Stimulated activated naive B cell treated with anti-CD40 and anti-IgM and Interleukin-4, amounts not matched to agents 10 μg/mL and 1 μg/mL and 100 μg/mL, for 72 hours (primary cell): ENCODE data around the gene ICA1.
A peak's percentile ranks its signal among the peaks of the same experiment; 100 is the strongest.

Experiments
- ATAC-seq, 2 donors: fragments of 150-1000 bp; cut with Tn5 transposase; replicated peaks; 2 replicates each; pipeline ENCODE4 v1.10.0; 2021; ENCODE audit warnings: moderate library complexity in 1 of 2
- DNase-seq: peaks from one replicate; pipeline ENCODE4 v3.0.0; 2021
- H3K27ac Mint-ChIP-seq: one replicate; pipeline ENCODE4 v1.8.0; 2022; ENCODE audit warnings: mild to moderate bottlenecking, mixed read lengths
- H3K27me3 Mint-ChIP-seq, 2 donors: one replicate each; pipeline ENCODE4 v1.8.0; 2022; ENCODE audit warnings: mixed read lengths in 2 of 2
- H3K36me3 Mint-ChIP-seq, 2 donors: one replicate each; pipeline ENCODE4 v1.8.0; 2022; ENCODE audit warnings: mixed read lengths in 2 of 2, mild to moderate bottlenecking in 1 of 2
- H3K4me1 Mint-ChIP-seq, 2 donors: one replicate each; pipeline ENCODE4 v1.8.0; 2022; ENCODE audit warnings: mixed read lengths in 2 of 2, mild to moderate bottlenecking in 1 of 2
- H3K4me3 Mint-ChIP-seq, 2 donors: one replicate each; pipeline ENCODE4 v1.8.0; 2022; ENCODE audit warnings: mild to moderate bottlenecking in 2 of 2, mixed read lengths in 2 of 2, moderate library complexity in 1 of 2
- H3K9me3 Mint-ChIP-seq, 2 donors: one replicate each; pipeline ENCODE4 v1.8.0; 2022; ENCODE audit warnings: mixed read lengths in 2 of 2, mild to moderate bottlenecking in 1 of 2

ICA1 gene

GRCh38 chr7:8206956-8207355, 55.0 kb downstream of the ICA1 start:
- Mint-ChIP-seq H3K9me3 (no peaks in the 10 kb centered on the region), H3K4me1 (no peaks in the 10 kb centered on the region), H3K4me3 (no peak overlapping the region), H3K27ac (no peak overlapping the region), H3K36me3 (no peaks in the 10 kb centered on the region), H3K27me3 (peaks cover 0 to 4% of the 10 kb centered on the region in 2 donors)
- ATAC-seq (no peak), DNase-seq (no peak)

GRCh38 chr7:8205537-8205936, 56.4 kb downstream of the ICA1 start:
- H3K27me3 Mint-ChIP-seq, result peaks cover 0 to 4% of the 10 kb centered on the region in 2 donors
- no peak overlapping the region for H3K27ac Mint-ChIP-seq
- H3K9me3 Mint-ChIP-seq, result no peaks in the 10 kb centered on the region
- H3K36me3 Mint-ChIP-seq, result no peaks in the 10 kb centered on the region
- no peak for DNase-seq
- ATAC-seq, result no peak
- H3K4me3 Mint-ChIP-seq, result no peak overlapping the region
- peaks cover under 1 to 1% of the 10 kb centered on the region in 2 donors for H3K4me1 Mint-ChIP-seq

DNA sequence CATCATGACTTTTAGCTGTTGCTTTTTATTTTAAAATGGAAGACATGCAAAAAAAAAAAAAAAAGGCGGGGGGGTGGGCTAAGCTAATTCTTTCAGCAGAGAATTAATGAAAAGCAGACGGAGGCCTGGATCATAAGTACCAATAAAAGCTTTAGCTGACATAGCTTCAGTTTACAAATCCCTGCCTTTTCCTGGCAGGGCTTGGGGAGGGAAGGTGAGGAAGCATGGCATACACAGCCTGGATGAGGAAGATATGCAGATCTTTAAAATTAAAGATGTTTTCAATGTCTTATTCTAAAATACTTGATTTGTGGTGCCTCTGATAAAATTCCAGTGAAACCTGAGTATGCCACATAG, 57.0 kb downstream of the ICA1 start:
- H3K9me3 Mint-ChIP-seq, result no peaks in the 10 kb centered on the region
- no peak overlapping the region for H3K4me3 Mint-ChIP-seq
- peaks cover 1 to 5% of the 10 kb centered on the region in 2 donors for H3K4me1 Mint-ChIP-seq
- H3K27ac Mint-ChIP-seq, result no peak overlapping the region
- H3K36me3 Mint-ChIP-seq, result no peaks in the 10 kb centered on the region
- H3K27me3 Mint-ChIP-seq, result peaks cover 0 to 4% of the 10 kb centered on the region in 2 donors
- DNase-seq (no peak), ATAC-seq (no peak)

DNA sequence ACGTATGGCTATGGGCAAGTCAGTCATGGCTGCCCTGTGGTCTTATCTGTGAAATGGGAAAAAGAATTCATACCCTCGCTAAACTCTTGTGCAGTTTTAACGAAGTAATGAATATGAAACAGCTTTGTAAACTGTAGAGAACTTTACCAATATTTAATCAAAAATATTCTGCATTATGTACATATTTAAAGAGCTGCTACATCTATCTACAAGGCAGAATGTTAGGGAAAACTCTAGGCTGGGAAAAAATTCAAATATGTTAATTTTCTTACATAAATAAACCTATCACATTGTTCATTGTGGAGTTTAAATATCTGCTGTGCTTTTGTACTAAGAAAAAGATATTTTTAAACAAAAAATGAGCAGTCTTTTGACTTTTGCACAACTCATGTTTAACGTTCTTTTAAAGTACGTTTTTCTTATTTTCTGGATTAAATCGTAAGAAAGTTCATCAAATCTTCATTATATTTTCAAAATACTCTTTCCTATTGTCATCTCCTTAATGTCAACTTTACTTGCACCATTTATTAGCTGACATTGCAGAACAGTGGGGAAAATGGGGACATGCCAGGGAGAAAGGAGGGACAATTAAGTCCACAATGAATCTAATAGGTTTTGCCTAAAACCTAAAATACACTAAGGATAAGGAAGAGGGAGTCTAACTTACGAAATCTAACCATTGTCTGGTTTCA, 57.5 kb downstream of the ICA1 start:
- peaks cover 0 to 4% of the 10 kb centered on the region in 2 donors for H3K27me3 Mint-ChIP-seq
- H3K36me3 Mint-ChIP-seq, result no peaks in the 10 kb centered on the region
- no peak overlapping the region for H3K27ac Mint-ChIP-seq
- DNase-seq (no peak), ATAC-seq (no peak)
- H3K4me1 Mint-ChIP-seq, result peaks cover 3 to 5% of the 10 kb centered on the region in 2 donors
- H3K9me3 Mint-ChIP-seq, result no peaks in the 10 kb centered on the region
- no peak overlapping the region for H3K4me3 Mint-ChIP-seq

DNA sequence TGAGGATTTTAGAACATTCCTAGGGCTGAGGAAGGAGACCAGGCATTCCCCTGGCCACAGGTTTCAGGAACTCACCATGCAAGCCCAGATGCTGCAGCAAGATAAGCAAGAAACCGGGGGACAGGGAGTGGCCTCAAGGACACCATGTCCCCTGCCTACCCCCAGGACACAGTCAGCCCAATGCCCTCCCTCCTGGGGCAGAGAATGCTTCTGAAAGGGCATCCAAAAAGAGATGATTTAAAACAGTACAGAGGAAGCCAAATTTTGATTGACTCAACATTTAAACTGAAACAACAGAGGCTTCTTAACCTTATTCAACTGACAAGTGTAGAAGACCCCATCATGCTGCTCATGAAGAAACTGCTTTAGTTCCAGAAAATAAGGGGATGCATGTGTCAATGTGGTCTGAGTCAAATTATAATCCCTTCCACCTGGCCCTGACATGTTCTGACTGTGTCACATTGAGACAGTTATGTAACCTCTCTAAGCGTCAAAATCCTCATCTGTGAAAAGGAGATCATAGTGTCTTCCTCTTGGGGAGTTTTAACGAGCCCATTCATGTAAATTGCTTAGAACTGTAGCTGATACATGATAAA, 60.0 kb downstream of the ICA1 start:
- H3K4me3 Mint-ChIP-seq, result no peak overlapping the region
- H3K27ac Mint-ChIP-seq, result no peak overlapping the region
- peaks cover 3 to 5% of the 10 kb centered on the region in 2 donors for H3K4me1 Mint-ChIP-seq
- DNase-seq (no peak), ATAC-seq (no peak)
- H3K27me3 Mint-ChIP-seq, result peaks cover 0 to 4% of the 10 kb centered on the region in 2 donors
- no peaks in the 10 kb centered on the region for H3K9me3 Mint-ChIP-seq
- H3K36me3 Mint-ChIP-seq, result no peaks in the 10 kb centered on the region

DNA sequence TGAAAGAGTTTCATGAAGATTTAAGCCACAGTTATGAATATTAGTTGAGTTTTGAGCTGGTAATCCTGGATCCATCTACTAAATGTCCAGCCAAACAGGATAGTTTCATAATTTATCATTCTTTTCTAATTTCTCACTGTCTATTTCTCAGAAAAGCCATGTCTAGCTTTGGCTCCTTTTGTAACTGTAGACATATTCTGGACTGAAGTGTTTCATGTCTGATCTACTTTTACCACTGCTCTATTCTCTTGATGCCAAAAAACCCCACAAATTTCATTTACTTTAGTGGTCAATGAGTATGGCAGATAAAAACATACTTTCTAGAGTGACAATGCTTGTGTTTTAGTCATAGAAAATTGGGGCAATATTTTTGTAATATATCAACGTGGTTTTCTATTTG, 61.2 kb downstream of the ICA1 start:
- no peaks in the 10 kb centered on the region for H3K9me3 Mint-ChIP-seq
- no peak for ATAC-seq
- H3K27me3 Mint-ChIP-seq, result peaks cover 0 to 4% of the 10 kb centered on the region in 2 donors
- H3K36me3 Mint-ChIP-seq, result no peaks in the 10 kb centered on the region
- peaks cover 3 to 5% of the 10 kb centered on the region in 2 donors for H3K4me1 Mint-ChIP-seq
- DNase-seq, result no peak
- H3K27ac Mint-ChIP-seq, result no peak overlapping the region
- no peak overlapping the region for H3K4me3 Mint-ChIP-seq

DNA sequence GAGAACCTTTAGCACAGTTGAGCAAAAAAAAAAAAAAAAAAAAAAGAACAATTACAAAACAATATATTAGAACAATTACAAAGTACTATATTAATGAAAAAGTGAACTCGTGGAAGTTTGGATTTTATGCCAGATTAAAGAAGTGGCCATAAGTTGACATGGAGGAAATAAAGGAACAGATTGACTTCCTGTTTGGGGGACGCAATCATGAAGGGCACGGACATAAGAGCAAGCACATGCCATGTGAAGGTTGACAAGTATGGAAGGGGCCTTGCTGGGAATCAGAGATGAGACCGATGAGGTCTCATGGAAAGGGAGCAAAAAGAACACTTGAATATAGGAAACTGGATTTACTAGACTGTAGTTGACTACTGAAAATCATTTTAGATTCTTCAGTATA, 61.7 kb downstream of the ICA1 start:
- Mint-ChIP-seq H3K4me1 (peaks cover 3 to 5% of the 10 kb centered on the region in 2 donors), H3K27ac (no peak overlapping the region)

GRCh38 chr7:8197994-8198698, 63.8 kb downstream of the ICA1 start:
- H3K36me3 Mint-ChIP-seq, result no peaks in the 10 kb centered on the region
- H3K27me3 Mint-ChIP-seq, result peaks cover 0 to 3% of the 10 kb centered on the region in 2 donors
- H3K4me1 Mint-ChIP-seq, result peaks cover 3 to 5% of the 10 kb centered on the region in 2 donors
- DNase-seq (no peak), ATAC-seq (no peak)
- H3K4me3 Mint-ChIP-seq, result no peak overlapping the region
- H3K9me3 Mint-ChIP-seq, result no peaks in the 10 kb centered on the region
- H3K27ac Mint-ChIP-seq, result no peak overlapping the region

More for the DNA sequence above, 61.7 kb downstream of the ICA1 start:
- Mint-ChIP-seq H3K27me3 (peaks cover 0 to 4% of the 10 kb centered on the region in 2 donors), H3K9me3 (no peaks in the 10 kb centered on the region), H3K4me3 (no peak overlapping the region), H3K36me3 (no peaks in the 10 kb centered on the region)
- ATAC-seq (no peak), DNase-seq (no peak)

DNA sequence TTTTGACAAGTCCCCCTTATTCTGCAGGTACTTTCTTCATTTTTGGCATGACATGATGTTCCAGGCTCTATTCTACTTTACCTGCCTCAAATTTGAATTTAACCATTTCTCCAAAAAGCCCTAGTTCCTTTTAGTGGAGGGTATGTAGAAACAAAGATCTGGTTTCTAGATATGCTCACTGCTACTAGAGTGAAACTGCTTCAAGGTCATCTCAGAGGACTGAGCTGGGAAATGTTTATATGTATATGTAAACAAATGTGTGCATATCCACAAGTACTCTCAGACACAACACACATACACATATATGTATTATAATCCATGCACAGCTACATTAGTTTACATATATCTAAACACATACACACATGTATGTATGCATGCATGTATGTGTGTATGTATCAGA, 69.1 kb downstream of the ICA1 start:
- Mint-ChIP-seq H3K4me3 (no peak overlapping the region), H3K27me3 (peaks cover 0 to 4% of the 10 kb centered on the region in 2 donors), H3K27ac (no peak overlapping the region)

DNA sequence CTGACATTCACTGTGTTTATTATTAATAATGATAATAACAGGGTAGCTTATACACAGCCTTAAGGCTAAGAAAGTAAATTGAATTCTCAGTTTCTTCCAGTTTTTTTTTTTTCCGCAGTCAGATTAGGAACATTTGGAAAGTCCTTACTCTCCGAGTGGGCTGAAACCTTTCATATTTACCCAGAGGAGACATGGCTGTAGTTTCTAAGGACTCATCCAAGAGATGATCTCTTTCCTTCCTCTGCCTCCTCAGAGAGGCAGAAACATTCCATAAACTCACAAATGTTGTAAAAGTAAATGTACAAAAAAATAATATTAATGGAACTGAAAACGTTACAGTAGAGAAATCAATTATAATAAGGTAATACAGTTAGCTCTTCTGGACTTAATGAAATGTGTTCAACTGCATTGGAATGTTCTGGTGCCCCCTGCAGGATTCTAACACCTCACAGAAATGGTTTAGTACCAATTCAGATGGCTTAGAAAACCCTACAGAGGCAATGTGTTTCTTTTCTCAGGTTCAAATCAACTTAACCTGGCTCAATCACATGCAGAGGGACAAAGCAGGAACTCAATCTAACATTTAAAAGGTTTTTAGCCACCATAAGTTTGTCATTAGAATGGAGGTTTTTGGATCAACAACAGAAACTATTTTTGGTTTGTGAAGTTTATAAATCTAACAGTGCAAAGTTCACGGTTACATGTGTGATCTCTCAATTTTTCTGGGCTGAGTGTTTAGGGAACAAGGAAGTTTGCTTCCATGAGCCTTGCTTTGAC, 71.7 kb downstream of the ICA1 start:
- Mint-ChIP-seq H3K36me3 (no peaks in the 10 kb centered on the region), H3K9me3 (peaks cover 2 to 4% of the 10 kb centered on the region in 2 donors), H3K4me3 (no peak overlapping the region), H3K27me3 (peaks cover 0 to 4% of the 10 kb centered on the region in 2 donors), H3K27ac (no peak overlapping the region), H3K4me1 (peaks cover 11 to 15% of the 10 kb centered on the region in 2 donors)
- DNase-seq (peak; percentile 27), ATAC-seq (peak; percentile 67 to 73)

More for the DNA sequence above, 69.1 kb downstream of the ICA1 start:
- no peak for DNase-seq
- no peak for ATAC-seq
- Mint-ChIP-seq H3K9me3 (no peaks in the 10 kb centered on the region), H3K4me1 (no peaks in the 10 kb centered on the region), H3K36me3 (no peaks in the 10 kb centered on the region)

GRCh38 chr7:8189625-8190024, 72.3 kb downstream of the ICA1 start:
- Mint-ChIP-seq H3K4me3 (no peak overlapping the region), H3K4me1 (peaks cover 13 to 17% of the 10 kb centered on the region in 2 donors), H3K27me3 (peaks cover 0 to 4% of the 10 kb centered on the region in 2 donors), H3K27ac (no peak overlapping the region), H3K36me3 (no peaks in the 10 kb centered on the region), H3K9me3 (peaks cover 2 to 4% of the 10 kb centered on the region in 2 donors)
- no peak for DNase-seq
- ATAC-seq, result no peak

DNA sequence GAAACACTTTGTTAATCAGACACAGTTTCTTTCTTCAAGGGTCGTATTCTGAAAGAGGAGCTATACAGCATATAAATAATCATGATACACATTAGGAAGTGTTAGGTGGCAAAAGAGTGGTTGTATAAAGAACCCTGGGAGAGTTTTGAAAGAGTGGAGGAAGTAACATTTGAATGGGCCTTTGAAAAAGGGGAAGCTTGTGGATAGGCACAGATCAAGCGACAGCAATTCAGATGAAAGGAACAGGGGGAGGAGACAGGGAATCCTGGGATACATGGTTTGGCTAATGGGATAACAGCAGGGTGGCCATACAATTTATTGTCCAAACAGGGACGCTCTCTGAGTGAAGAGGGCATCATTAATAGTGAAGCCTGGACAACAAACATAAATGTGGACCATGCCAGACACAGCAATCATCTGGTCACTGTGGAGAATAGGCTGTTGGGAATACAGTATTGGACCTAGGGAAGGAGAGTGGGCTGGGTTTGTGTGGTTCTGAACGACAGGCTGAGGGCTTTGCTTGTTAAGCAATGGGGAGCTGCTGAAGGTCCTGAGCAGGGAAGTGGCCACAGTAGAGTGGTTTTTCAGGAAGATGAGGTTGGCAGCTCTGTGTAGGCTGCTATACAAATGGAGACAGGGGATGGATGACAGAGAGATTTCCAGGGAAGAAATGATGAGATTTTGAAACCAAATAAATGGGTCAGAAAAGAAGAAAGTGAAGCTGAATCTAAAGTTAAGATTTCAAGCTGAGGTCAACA, 75.9 kb downstream of the ICA1 start:
- no peak overlapping the region for H3K4me3 Mint-ChIP-seq
- no peaks in the 10 kb centered on the region for H3K27me3 Mint-ChIP-seq
- peak in 1 of 2 donors; percentile 52 for ATAC-seq
- H3K27ac Mint-ChIP-seq, result no peak overlapping the region
- H3K4me1 Mint-ChIP-seq, result peaks cover 17 to 23% of the 10 kb centered on the region in 2 donors
- peaks cover 2 to 4% of the 10 kb centered on the region in 2 donors for H3K9me3 Mint-ChIP-seq
- no peaks in the 10 kb centered on the region for H3K36me3 Mint-ChIP-seq
- no peak for DNase-seq

- Mint-ChIP-seq H3K4me3 (no peak overlapping the region), H3K27me3 (no peaks in the 10 kb centered on the region), H3K9me3 (peaks cover 2 to 4% of the 10 kb centered on the region in 2 donors), H3K27ac (no peak overlapping the region), H3K36me3 (no peaks in the 10 kb centered on the region), H3K4me1 (peaks cover 21 to 37% of the 10 kb centered on the region in 2 donors)
- ATAC-seq (no peak), DNase-seq (no peak)
These were observed 77.7 kb downstream of the ICA1 start for GRCh38 chr7:8184221-8184620.
